ENCODE results near the gene FBRSL1. TPM values are rescaled to one million over a fixed set of nuclear protein-coding genes. Genes with fewer than 3 reads are reported as not detected.

FBRSL1 gene
- total and polyA plus RNA-seq, 2 donors from 2014 or later, result 23.8 to 44.7 TPM

- DNase-seq (peak in 1 of 5 donors; percentile 57), FAIRE-seq (no peak)
- H3K27ac ChIP-seq (ENCODE audit: low read depth in 2 of 2, low read length in 2 of 2), result no peak overlapping the region
- intact Hi-C loops (cut with DNase I), result no loop called here
- H3K36me3 ChIP-seq (ENCODE audit: control insufficient read depth in 2 of 3, insufficient read depth in 3 of 3, low read length in 3 of 3), result no peaks in the 10 kb centered on the region
- no peak for TF ChIP-seq CTCF (IDR thresholded peaks at IDR 0.05; ENCODE audit: borderline replicate concordance, extremely low read depth, insufficient read depth)
- no peaks in the 10 kb centered on the region for H3K27me3 ChIP-seq (ENCODE audit: control insufficient read depth, insufficient read depth, low read length)
- no peaks in the 10 kb centered on the region for H3K4me1 ChIP-seq (ENCODE audit: control insufficient read depth in 2 of 3, insufficient read depth in 2 of 3, low read depth in 1 of 3, low read length in 3 of 3)
- no peak overlapping the region for H3K4me3 ChIP-seq (ENCODE audit: low read length in 3 of 3)
- H3K9me3 ChIP-seq (ENCODE audit: control insufficient read depth in 2 of 3, insufficient read depth in 1 of 3, low read length in 3 of 3), result no peaks in the 10 kb centered on the region
- H3K9ac ChIP-seq (ENCODE audit: low read length in 3 of 3), result no peak overlapping the region
Observed at GRCh38 chr12:132480623-132481132, 9.3 kb upstream of the FBRSL1 start.

GRCh38 chr12:132481345-132481744, 8.6 kb upstream of the FBRSL1 start:
- Histone ChIP-seq H3K9ac (ENCODE audit: low read length in 3 of 3) (no peak overlapping the region), H3K36me3 (ENCODE audit: control insufficient read depth in 2 of 3, insufficient read depth in 3 of 3, low read length in 3 of 3) (no peaks in the 10 kb centered on the region), H3K9me3 (ENCODE audit: control insufficient read depth in 2 of 3, insufficient read depth in 1 of 3, low read length in 3 of 3) (no peaks in the 10 kb centered on the region), H3K4me1 (ENCODE audit: control insufficient read depth in 2 of 3, insufficient read depth in 2 of 3, low read depth in 1 of 3, low read length in 3 of 3) (no peaks in the 10 kb centered on the region), H3K27ac (ENCODE audit: low read depth in 2 of 2, low read length in 2 of 2) (no peak overlapping the region), H3K4me3 (ENCODE audit: low read length in 3 of 3) (no peak overlapping the region), H3K27me3 (ENCODE audit: control insufficient read depth, insufficient read depth, low read length) (no peaks in the 10 kb centered on the region)
- FAIRE-seq, result no peak
- no peak for TF ChIP-seq CTCF (IDR thresholded peaks at IDR 0.05; ENCODE audit: borderline replicate concordance, extremely low read depth, insufficient read depth)
- intact Hi-C loops (cut with DNase I), result no loop called here
- DNase-seq, result peak in 1 of 5 donors; percentile 28

- no peak for TF ChIP-seq CTCF (IDR thresholded peaks at IDR 0.05; ENCODE audit: borderline replicate concordance, extremely low read depth, insufficient read depth)
- Histone ChIP-seq H3K27me3 (ENCODE audit: control insufficient read depth, insufficient read depth, low read length) (no peaks in the 10 kb centered on the region), H3K9ac (ENCODE audit: low read length in 3 of 3) (no peak overlapping the region), H3K27ac (ENCODE audit: low read depth in 2 of 2, low read length in 2 of 2) (no peak overlapping the region), H3K4me3 (ENCODE audit: low read length in 3 of 3) (no peak overlapping the region), H3K9me3 (ENCODE audit: control insufficient read depth in 2 of 3, insufficient read depth in 1 of 3, low read length in 3 of 3) (no peaks in the 10 kb centered on the region), H3K36me3 (ENCODE audit: control insufficient read depth in 2 of 3, insufficient read depth in 3 of 3, low read length in 3 of 3) (no peaks in the 10 kb centered on the region), H3K4me1 (ENCODE audit: control insufficient read depth in 2 of 3, insufficient read depth in 2 of 3, low read depth in 1 of 3, low read length in 3 of 3) (no peaks in the 10 kb centered on the region)
- FAIRE-seq, result no peak
- intact Hi-C loops (cut with DNase I), result no loop called here
- DNase-seq, result peak in 1 of 5 donors; percentile 69
Observed at GRCh38 chr12:132481771-132482745, 7.9 kb upstream of the FBRSL1 start.
